HS-27A (cell line): ENCODE data around the gene KCNJ4.
"Not testable (repeated sequence)": the region's sequence is repeated elsewhere in the genome, so short reads cannot be mapped to it uniquely, and the experiment has no call there.

Source experiments
- DNase-seq: peaks from one replicate; pipeline ENCODE4 v3.0.0-alpha.2; 2012; ENCODE audit warnings: low read depth, missing footprints

KCNJ4 gene

DNA sequence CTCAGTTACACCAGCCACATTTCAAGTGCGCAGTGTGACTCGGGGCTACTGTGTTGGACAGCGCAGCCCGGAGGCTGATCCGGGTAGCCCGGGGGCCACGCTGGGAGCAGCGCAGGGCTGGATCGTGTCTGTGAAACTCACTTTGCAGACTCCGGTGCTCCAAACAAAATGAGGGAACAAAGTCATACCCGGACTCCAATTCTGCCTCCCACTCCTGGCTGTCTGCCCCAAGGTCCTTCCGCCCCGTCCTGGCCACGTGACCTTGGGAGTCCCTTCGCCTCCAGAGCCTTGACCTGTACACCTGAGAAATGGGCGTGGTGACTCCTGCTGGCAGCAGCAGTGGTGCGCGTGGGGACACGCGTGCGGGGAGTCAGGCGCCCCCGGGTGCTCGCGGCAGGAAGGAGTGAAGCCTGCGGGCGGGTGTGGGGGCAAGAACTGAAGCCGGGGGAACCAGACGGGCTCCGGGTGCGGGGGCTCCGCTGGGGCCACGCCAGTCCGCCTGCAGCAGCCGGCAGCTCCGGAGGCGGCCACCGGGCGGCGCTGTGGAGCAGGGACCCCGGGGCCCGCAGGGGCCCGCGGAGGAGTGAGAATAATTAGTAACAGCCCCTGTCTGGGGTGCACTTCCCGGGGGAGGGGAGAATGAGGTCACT lies 42.4 kb downstream of the KCNJ4 start:
- DNase-seq = no peak

- DNase-seq = no peak
Measured at GRCh38 chr22:38411016-38411415, 44.0 kb downstream of the KCNJ4 start.

DNA sequence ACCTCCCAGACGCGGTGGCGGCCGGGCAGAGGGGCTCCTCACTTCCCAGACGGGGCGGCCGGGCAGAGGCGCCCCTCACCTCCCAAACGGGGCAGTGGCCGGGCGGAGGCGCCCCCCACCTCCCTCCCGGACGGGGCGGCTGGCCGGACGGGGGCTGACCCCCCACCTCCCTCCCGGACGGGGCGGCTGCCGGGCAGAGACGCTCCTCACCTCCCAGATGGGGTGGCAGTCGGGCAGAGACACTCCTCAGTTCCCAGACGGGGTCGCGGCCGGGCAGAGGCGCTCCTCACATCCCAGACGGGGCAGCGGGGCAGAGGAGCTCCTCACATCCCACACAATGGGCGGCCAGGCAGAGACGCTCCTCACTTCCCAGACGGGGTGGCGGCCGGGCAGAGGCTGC lies 45.1 kb downstream of the KCNJ4 start:
- DNase-seq = not testable (repeated sequence)

DNA sequence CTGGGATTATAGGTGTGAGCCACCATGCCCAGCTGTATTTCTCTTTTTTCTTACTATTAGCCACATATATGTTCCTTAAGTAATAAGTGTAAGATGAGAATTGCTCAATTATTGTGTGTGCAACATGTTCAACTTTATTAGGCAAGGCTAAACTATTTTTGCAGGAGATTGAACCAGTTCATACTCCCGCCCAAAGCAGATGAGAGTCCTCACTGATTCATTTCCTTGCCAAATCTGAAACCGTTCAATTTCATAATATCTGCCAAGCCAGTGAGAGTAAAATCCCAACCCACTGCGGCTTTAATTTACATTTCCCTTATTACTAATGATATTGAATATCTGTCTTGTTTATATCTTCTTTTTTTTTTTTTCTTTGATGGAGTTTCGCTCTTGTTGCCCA lies 48.4 kb downstream of the KCNJ4 start:
- DNase-seq = no peak

- DNase-seq = no peak
Measured at GRCh38 chr22:38404419-38404818, 50.6 kb downstream of the KCNJ4 start.

GRCh38 chr22:38403812-38404211 lies 51.2 kb downstream of the KCNJ4 start:
- DNase-seq = no peak

- DNase-seq = no peak
Measured at GRCh38 chr22:38402204-38402603, 52.8 kb downstream of the KCNJ4 start.

DNA sequence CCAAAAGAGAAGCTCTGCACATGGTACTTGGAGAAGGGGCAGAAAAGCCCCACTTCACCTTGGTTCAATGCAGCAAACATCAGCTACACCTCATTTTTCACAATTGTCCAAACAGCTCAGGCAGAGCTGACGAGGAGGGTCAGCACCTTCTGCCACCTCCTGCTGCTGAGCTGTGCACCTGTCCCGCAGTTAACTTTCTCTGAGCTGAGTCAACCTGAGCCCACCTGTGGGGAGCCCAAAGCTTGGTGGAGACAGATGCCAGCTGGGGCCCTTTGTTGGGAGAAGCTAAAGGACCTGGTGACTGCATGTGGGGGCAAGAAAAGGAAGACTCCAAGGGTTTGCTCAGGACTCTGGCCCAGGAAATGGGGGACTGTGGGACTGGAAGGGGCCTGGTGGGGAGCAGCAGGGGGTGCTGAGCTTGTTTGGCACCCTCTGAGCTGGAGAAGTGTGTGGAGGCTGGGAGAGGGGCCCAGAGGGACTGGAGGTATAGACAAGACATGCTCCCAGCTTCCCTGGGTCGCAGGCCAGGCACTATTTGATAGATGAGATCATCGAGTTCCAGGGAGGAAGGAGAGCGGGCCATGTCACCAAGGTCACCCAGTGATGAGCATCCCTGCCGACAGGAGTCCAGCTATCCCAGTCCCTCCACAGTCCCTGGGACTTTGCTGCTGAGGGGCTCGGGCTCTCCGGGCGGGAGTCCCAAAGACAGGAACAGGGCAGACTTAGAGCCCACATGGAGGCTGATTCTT lies 53.5 kb downstream of the KCNJ4 start:
- DNase-seq = no peak

GRCh38 chr22:38400256-38400655 lies 54.7 kb downstream of the KCNJ4 start:
- DNase-seq = not testable (repeated sequence)

GRCh38 chr22:38398609-38399461 lies 56.2 kb downstream of the KCNJ4 start:
- no peak for DNase-seq

DNA sequence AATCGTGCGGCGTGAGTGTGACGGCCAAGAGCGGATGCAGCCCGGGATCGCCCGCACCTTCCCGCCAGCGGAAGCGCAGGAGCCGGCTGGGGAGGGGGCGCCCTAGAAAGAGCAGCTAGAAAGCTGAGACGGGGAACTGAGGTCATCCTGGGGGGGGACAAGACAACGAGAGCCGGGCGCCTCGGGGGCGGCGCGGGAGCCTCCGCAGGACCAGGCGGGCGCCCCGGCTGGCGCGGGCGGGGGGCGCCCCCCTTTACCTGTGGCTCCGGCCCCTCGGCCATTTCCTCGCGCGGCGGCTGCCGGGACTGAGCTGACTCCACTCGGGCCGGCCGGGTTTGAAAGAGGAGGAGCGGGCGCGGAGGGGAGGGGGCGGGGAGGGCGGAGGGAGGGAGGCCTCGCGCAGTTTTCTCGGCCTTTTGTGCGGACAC lies 56.8 kb downstream of the KCNJ4 start:
- DNase-seq = not testable (repeated sequence)

- no peak for DNase-seq
Measured at GRCh38 chr22:38397189-38398085, 57.6 kb downstream of the KCNJ4 start.

GRCh38 chr22:38396440-38397069 lies 58.4 kb downstream of the KCNJ4 start:
- DNase-seq = not testable (repeated sequence)

DNA sequence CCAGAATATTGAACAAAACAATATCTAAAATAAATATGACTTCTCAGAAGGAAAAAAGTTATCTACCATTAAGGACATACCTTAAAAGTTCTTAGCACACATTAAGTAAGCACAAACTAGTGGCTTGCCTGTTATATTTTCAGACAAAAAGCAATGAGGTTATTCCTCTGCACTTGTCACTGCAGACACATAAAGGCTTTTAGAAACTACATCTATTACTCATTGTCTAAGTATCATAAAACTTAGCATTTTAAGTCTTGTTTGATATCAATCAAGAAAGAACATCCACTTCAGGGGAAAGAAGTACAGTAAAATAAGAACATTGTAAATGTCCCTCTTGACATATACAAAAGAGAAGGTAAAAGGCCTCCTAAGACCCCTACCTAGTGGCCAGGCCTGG lies 59.1 kb downstream of the KCNJ4 start:
- not testable (repeated sequence) for DNase-seq

DNA sequence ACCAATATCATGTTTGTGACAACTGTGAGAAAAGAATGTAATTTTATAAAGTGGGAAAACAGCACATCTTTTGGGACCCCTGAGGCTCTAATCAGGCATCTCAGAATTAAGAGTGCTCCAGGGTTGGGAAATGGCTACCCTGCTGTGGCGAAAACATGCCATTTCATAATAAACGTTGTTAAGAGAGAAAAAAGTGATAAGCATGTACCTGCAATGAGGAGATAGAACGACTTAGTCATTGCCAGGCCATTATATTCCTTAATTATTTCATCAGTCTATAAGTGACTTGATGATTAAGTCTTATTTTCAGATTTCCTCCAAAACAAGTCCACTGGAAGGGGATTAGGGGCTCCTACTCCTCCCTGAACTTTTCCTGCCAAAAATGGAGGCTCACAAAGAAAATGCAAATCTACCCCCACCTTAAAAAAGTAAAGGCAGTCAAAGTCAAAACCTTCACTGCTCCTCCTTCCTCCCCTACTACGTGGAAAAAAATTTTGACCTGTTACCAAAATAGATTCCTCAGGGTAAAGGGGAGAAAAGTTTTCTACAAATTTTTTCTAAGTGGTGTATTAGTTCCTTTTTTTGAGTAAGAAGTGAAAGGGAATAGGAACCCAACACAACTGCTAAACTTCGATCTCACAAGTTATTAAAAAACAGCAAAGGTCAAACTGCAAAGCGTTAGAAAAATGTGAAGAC lies 59.9 kb downstream of the KCNJ4 start:
- not testable (repeated sequence) for DNase-seq

DNA sequence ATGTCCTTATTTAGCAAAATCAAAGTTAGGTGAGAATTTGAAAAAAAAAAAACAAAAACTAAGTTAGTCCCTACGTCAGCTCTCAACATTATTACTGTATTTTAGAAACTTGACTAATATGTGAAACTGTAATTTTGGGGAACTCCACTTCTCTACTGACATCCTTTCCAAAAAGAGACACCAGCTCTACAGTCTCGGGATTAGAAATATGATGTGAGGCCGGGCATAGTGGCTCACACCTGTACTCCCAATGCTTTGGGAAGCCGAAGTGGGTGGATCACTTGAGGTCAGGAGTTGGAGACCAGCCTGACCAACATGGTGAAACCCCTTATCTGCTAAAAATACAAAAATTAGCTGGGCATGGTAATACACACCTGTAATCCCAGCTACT lies 65.6 kb downstream of the KCNJ4 start:
- not testable (repeated sequence) for DNase-seq

DNA sequence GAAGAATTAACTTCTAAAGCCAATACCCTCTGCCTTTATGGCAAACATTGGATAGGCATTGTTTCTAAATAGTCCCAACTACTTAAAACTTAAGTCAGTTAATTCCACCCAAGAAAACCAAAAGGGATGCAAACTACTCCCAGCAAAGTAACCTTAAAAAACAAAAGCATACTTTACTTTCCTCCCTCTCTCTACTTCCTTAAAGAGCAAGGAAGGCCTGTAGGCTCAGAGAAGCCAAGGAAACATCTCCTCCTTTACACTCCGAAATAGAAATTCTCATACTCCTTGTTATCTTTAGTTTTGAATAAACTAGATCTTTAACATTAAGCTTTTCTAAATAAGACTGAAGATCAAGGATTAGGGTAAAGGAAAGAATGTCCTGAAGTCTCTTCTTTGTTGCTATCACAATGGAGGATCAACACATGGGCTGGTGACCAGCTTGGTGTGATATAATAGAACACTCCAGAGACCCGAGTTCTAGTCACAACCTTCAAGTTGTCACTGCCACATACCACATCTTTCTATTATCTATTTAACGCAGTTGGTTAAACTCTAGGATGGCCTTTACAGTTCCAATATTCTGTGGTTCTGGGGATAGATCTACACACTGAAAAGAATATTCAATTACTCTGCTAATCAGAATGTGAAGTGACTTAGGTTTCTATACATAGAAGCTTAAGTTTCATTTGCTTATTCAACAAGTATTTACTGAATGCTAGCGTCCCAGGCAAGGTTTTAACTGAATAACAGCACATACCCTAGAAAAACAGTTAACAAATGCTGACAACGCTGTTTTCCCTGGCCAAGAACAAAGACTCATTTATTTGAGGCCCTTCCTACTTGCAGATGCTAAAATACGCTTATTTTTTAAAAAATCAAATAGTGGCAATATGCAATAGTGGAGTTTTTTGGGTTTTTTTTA lies 66.2 kb downstream of the KCNJ4 start:
- not testable (repeated sequence) for DNase-seq

DNA sequence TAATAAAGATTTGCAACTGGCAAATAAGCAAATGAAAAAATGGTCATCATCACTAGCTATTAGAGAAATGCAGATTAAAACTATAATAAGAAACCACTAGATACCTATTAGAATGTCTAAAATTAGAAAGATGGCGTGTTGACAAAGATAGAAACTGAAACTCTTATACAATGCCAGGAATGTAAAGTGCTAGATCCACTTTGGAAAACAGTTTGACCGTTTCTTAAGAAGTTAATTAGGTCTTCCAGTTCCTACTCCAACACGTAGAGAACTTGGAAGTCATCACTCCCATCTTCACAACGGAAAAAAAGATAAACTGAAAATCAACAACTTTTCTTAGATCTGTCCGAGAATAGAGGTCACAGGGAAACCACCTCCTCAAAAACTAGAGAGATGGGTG lies 68.1 kb downstream of the KCNJ4 start:
- DNase-seq = not testable (repeated sequence)

DNA sequence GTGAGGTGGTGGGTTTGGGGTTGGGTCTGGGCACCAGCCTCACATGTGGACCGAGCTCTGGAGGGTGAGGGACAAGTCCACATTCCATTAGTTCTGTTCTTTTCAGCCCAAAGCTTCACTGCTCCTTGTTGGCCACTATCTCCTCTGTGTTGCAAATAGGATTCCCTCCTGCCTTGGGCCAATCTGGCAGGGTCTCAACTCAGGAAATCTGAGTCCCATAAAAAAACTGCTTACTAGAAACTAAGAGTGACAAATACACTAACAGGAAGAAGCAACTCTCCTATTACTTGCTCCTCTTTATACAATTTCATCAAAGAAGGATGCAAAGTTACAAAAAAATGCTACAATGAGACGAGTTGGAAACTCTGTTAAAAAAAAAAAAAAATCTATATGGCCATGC lies 71.6 kb downstream of the KCNJ4 start:
- no peak for DNase-seq
